ENCODE measurements around the gene C19orf85. TPM values are rescaled to one million over a fixed set of nuclear protein-coding genes. Genes with fewer than 3 reads are reported as not detected.

C19orf85 gene
- total and polyA plus RNA-seq, 2 donors (not counting 1 experiment from before 2014, with no cell fraction given), result not detected

- no peak for DNase-seq (ENCODE audit: low read depth in 2 of 2)
- no peaks in the 10 kb centered on the region for H3K4me1 ChIP-seq (ENCODE audit: control insufficient read depth, extremely low read depth, insufficient read depth, low read length)
- H3K27me3 ChIP-seq (ENCODE audit: control insufficient read depth, insufficient read depth, low read length), result no peaks in the 10 kb centered on the region
- H3K4me2 ChIP-seq (ENCODE audit: extremely low read depth, insufficient read depth, low read length), result no peak overlapping the region
- TF ChIP-seq EZH2 (IDR thresholded peaks at IDR 0.05; ENCODE audit: low read length, missing control alignments) (no peak), CTCF (conservative IDR thresholded peaks at IDR 0.05 in 1 of 2, IDR thresholded peaks at IDR 0.05 in 1 of 2; ENCODE audit: low read depth in 1 of 2, low read length in 2 of 2) (no peak)
- H4K20me1 ChIP-seq (ENCODE audit: control insufficient read depth, extremely low read depth, insufficient read depth, low read length), result no peaks in the 10 kb centered on the region
- no peak overlapping the region for H3K27ac ChIP-seq (ENCODE audit: insufficient read depth, low read length)
- no peaks in the 10 kb centered on the region for H3K79me2 ChIP-seq (ENCODE audit: control insufficient read depth, insufficient read depth, low read length)
- H3K9ac ChIP-seq (ENCODE audit: insufficient read depth, low read length), result no peak overlapping the region
- H2AFZ ChIP-seq (ENCODE audit: low read length), result no peak overlapping the region
- no peak overlapping the region for H3K4me3 ChIP-seq (replicated peaks in 1 of 4; ENCODE audit: control extremely low read depth in 1 of 4, insufficient read depth in 1 of 4, low read depth in 3 of 4, low read length in 4 of 4)
- H3K9me3 ChIP-seq (ENCODE audit: control insufficient read depth, insufficient read depth, low read depth, low read length), result no peaks in the 10 kb centered on the region
- H3K36me3 ChIP-seq (ENCODE audit: control insufficient read depth, insufficient read depth, low read length), result peaks cover 11% of the 10 kb centered on the region
Observed at GRCh38 chr19:55502197-55502952, 37.8 kb upstream of the C19orf85 start.

- no peak overlapping the region for H3K4me3 ChIP-seq (replicated peaks in 1 of 4; ENCODE audit: control extremely low read depth in 1 of 4, insufficient read depth in 1 of 4, low read depth in 3 of 4, low read length in 4 of 4)
- H3K27ac ChIP-seq (ENCODE audit: insufficient read depth, low read length), result no peak overlapping the region
- H3K79me2 ChIP-seq (ENCODE audit: control insufficient read depth, insufficient read depth, low read length), result peaks cover 5% of the 10 kb centered on the region
- peaks cover 14% of the 10 kb centered on the region for H3K36me3 ChIP-seq (ENCODE audit: control insufficient read depth, insufficient read depth, low read length)
- no peaks in the 10 kb centered on the region for H3K27me3 ChIP-seq (ENCODE audit: control insufficient read depth, insufficient read depth, low read length)
- no peaks in the 10 kb centered on the region for H4K20me1 ChIP-seq (ENCODE audit: control insufficient read depth, extremely low read depth, insufficient read depth, low read length)
- H3K4me1 ChIP-seq (ENCODE audit: control insufficient read depth, extremely low read depth, insufficient read depth, low read length), result peaks cover 1% of the 10 kb centered on the region
- H3K4me2 ChIP-seq (ENCODE audit: extremely low read depth, insufficient read depth, low read length), result no peak overlapping the region
- DNase-seq (ENCODE audit: low read depth in 2 of 2), result no peak
- H2AFZ ChIP-seq (ENCODE audit: low read length), result no peak overlapping the region
- TF ChIP-seq EZH2 (IDR thresholded peaks at IDR 0.05; ENCODE audit: low read length, missing control alignments), result no peak
- TF ChIP-seq CTCF (conservative IDR thresholded peaks at IDR 0.05 in 1 of 2, IDR thresholded peaks at IDR 0.05 in 1 of 2; ENCODE audit: low read depth in 1 of 2, low read length in 2 of 2), result no peak
- H3K9me3 ChIP-seq (ENCODE audit: control insufficient read depth, insufficient read depth, low read depth, low read length), result no peaks in the 10 kb centered on the region
- H3K9ac ChIP-seq (ENCODE audit: insufficient read depth, low read length), result no peak overlapping the region
Observed at GRCh38 chr19:55500368-55500952, 35.9 kb upstream of the C19orf85 start.

- H3K27me3 ChIP-seq (ENCODE audit: control insufficient read depth, insufficient read depth, low read length), result no peaks in the 10 kb centered on the region
- TF ChIP-seq EZH2 (IDR thresholded peaks at IDR 0.05; ENCODE audit: low read length, missing control alignments) (no peak), CTCF (conservative IDR thresholded peaks at IDR 0.05 in 1 of 2, IDR thresholded peaks at IDR 0.05 in 1 of 2; ENCODE audit: low read depth in 1 of 2, low read length in 2 of 2) (no peak)
- no peak overlapping the region for H2AFZ ChIP-seq (ENCODE audit: low read length)
- H3K4me1 ChIP-seq (ENCODE audit: control insufficient read depth, extremely low read depth, insufficient read depth, low read length), result peaks cover 7% of the 10 kb centered on the region
- H3K27ac ChIP-seq (ENCODE audit: insufficient read depth, low read length), result no peak overlapping the region
- H3K4me3 ChIP-seq (replicated peaks in 1 of 4; ENCODE audit: control extremely low read depth in 1 of 4, insufficient read depth in 1 of 4, low read depth in 3 of 4, low read length in 4 of 4), result no peak overlapping the region
- H3K4me2 ChIP-seq (ENCODE audit: extremely low read depth, insufficient read depth, low read length), result no peak overlapping the region
- H4K20me1 ChIP-seq (ENCODE audit: control insufficient read depth, extremely low read depth, insufficient read depth, low read length), result no peaks in the 10 kb centered on the region
- H3K36me3 ChIP-seq (ENCODE audit: control insufficient read depth, insufficient read depth, low read length), result peaks cover 13% of the 10 kb centered on the region
- H3K9ac ChIP-seq (ENCODE audit: insufficient read depth, low read length), result no peak overlapping the region
- no peaks in the 10 kb centered on the region for H3K9me3 ChIP-seq (ENCODE audit: control insufficient read depth, insufficient read depth, low read depth, low read length)
- H3K79me2 ChIP-seq (ENCODE audit: control insufficient read depth, insufficient read depth, low read length), result peaks cover 8% of the 10 kb centered on the region
- DNase-seq (ENCODE audit: low read depth in 2 of 2), result no peak
Observed at GRCh38 chr19:55498246-55498840, 33.8 kb upstream of the C19orf85 start.

Data from fibroblast of lung (primary cell).